HepG2 (cell line): ENCODE results near the gene GRK6. TPM values are rescaled to one million over a fixed set of nuclear protein-coding genes. Genes with fewer than 3 reads are reported as not detected.

Experiments used
- ARNT ChIP-seq: fragments of 450-650 bp; IDR thresholded peaks from 2 replicates; pipeline ENCODE4 v1.6.1; 2017
- ATF7-NPFF ChIP-seq: sonication (generic); formaldehyde crosslinking; IDR thresholded peaks from 2 replicates; pipeline ENCODE4 v1.8.1; 2023; ENCODE audit warnings: mild to moderate bottlenecking, low read depth, missing genetic modification reagents, moderate library complexity
- BCL6 ChIP-seq: IDR thresholded peaks from 2 replicates; pipeline ENCODE4 v1.6.1; 2016; ENCODE audit warnings: missing genetic modification reagents, missing compliant biosample characterization
- CSRNP2 ChIP-seq: sonication (generic); formaldehyde crosslinking; conservative IDR thresholded peaks from 2 replicates; pipeline ENCODE4 v1.8.0; 2022; ENCODE audit warnings: low read depth, missing genetic modification reagents
- EHMT2 ChIP-seq: fragments of 200-600 bp; sonication (generic); IDR thresholded peaks from 2 replicates; pipeline ENCODE4 v1.7.0; 2017; ENCODE audit warnings: antibody characterized with exemption, low read depth, low read length, borderline replicate concordance
- MTA3 ChIP-seq: sonication (generic); formaldehyde crosslinking; IDR thresholded peaks from 2 replicates; pipeline ENCODE4 v1.4.0; 2020; ENCODE audit warnings: missing genetic modification reagents
- POLR2A ChIP-seq, 2 experiments: IDR thresholded peaks; 2 replicates each; pipeline ENCODE4 v1.6.1; 2011; ENCODE audit warnings: low read depth in 2 of 2, low read length in 2 of 2, mild to moderate bottlenecking in 1 of 2, moderate library complexity in 1 of 2; ENCODE audit not compliant: insufficient read depth in 1 of 2
- SMYD3 ChIP-seq: sonication (generic); formaldehyde crosslinking; IDR thresholded peaks from 2 replicates; pipeline ENCODE4 v1.8.1; 2023; ENCODE audit warnings: mild to moderate bottlenecking, missing genetic modification reagents
- TBP ChIP-seq: sonication (generic); formaldehyde crosslinking; IDR thresholded peaks from 2 replicates; pipeline ENCODE4 v1.5.0; 2020; ENCODE audit warnings: missing genetic modification reagents
- TERF1 ChIP-seq: sonication (generic); formaldehyde crosslinking; IDR thresholded peaks from 2 replicates; pipeline ENCODE4 v1.8.0; 2022; ENCODE audit warnings: mild to moderate bottlenecking, missing genetic modification reagents, moderate library complexity
- YEATS4 ChIP-seq: sonication (generic); formaldehyde crosslinking; IDR thresholded peaks from 2 replicates; pipeline ENCODE4 v1.4.0; 2020; ENCODE audit warnings: missing genetic modification reagents, borderline replicate concordance
- ZMAT3 ChIP-seq: sonication (generic); formaldehyde crosslinking; conservative IDR thresholded peaks from 2 replicates; pipeline ENCODE4 v1.7.0; 2021; ENCODE audit warnings: missing genetic modification reagents
- ZNF12 ChIP-seq: sonication (generic); formaldehyde crosslinking; IDR thresholded peaks from 2 replicates; pipeline ENCODE4 v1.5.0; 2020; ENCODE audit warnings: missing genetic modification reagents
- ZNF407 ChIP-seq: sonication (generic); formaldehyde crosslinking; IDR thresholded peaks from one replicate; pipeline ENCODE4 v1.5.1; 2020; ENCODE audit warnings: mild to moderate bottlenecking, missing genetic modification reagents; ENCODE audit errors: not compliant biosample characterization
- ZNF414 ChIP-seq: sonication (generic); formaldehyde crosslinking; IDR thresholded peaks from 2 replicates; pipeline ENCODE4 v1.5.0; 2020; ENCODE audit warnings: missing genetic modification reagents
- ZNF83 ChIP-seq: sonication (generic); formaldehyde crosslinking; IDR thresholded peaks from 2 replicates; pipeline ENCODE4 v1.4.0; 2020; ENCODE audit warnings: missing genetic modification reagents, mild to moderate bottlenecking, borderline replicate concordance
- ZNF878 ChIP-seq: sonication (generic); formaldehyde crosslinking; IDR thresholded peaks from 2 replicates; pipeline ENCODE4 v1.8.1; 2023; ENCODE audit warnings: mild to moderate bottlenecking, missing genetic modification reagents, moderate library complexity
- polyA plus RNA-seq, 8 experiments: library from polyadenylated mRNA; depleted of rRNA in 3 of 8; stranded (reverse) in 7 of 8; unstranded in 1 of 8; fragments of >200 nt; fragmentation: Illumina TruSeq in 4 of 8; extraction: Trizol in 4 of 8; gene quantifications; 2 replicates each; pipeline versions ENCODE4 v1.2.1 to v1.2.3, GENCODE V29; 2011 to 2016; ENCODE audit warnings: low read depth in 4 of 8, missing spikeins in 1 of 8, mixed read lengths in 1 of 8; ENCODE audit not compliant: insufficient read depth in 1 of 8
- total RNA-seq, 5 experiments: library from RNA; depleted of rRNA; stranded (reverse); fragments of >200 nt; fragmentation: Illumina TruSeq; extraction: Trizol; gene quantifications; 2 replicates each; pipeline ENCODE4 v1.2.3, GENCODE V29; 2016; ENCODE audit warnings: low read depth in 1 of 5

Gene GRK6
- total and polyA plus RNA-seq, 2 of the 13 experiments (the other 11 are each of a cell fraction or from before 2014, with no cell fraction given), result 13.2 to 19.9 TPM

GRCh38 chr5:177378884-177379883, 47.3 kb upstream of the GRK6 start (continued):
- TF ChIP-seq ZNF12 (CRISPR knock-in tag), result peak; percentile 76; the same call in 1 of the 2 replicates
- TF ChIP-seq MTA3 (CRISPR knock-in tag), result no peak
- TF ChIP-seq CSRNP2 (CRISPR knock-in tag), result no peak
- TF ChIP-seq TBP (CRISPR knock-in tag), result no peak
- TF ChIP-seq ARNT, result 0 out of 2 replicates have a peak, but pooled peaks have one; percentile 60
- TF ChIP-seq SMYD3, result no peak
- TF ChIP-seq ZNF414 (CRISPR knock-in tag), result 0 out of 2 replicates have a peak, but pooled peaks have one; percentile 71
- TF ChIP-seq ZNF83, result no peak
- TF ChIP-seq POLR2A (IDR thresholded peaks at IDR 0.05; ENCODE audit: insufficient read depth in 1 of 2, low read depth in 2 of 2, low read length in 2 of 2), result peak in 1 of 2 experiments; percentile 92; a peak in 2 of 4 replicates
- peak; percentile 60; the same call in 1 of the 2 replicates for TF ChIP-seq BCL6
- no peak for TF ChIP-seq TERF1 (CRISPR knock-in tag)
- no peak for TF ChIP-seq EHMT2
- TF ChIP-seq ZMAT3 (CRISPR knock-in tag), result peak; percentile 28; the same call in 1 of the 2 replicates
- TF ChIP-seq ATF7-NPFF (CRISPR knock-in tag), result peak; percentile 65
- TF ChIP-seq YEATS4 (CRISPR knock-in tag), result peak; percentile 74
- peak; percentile 83; the same call in 1 of the 2 replicates for TF ChIP-seq ZNF878
- TF ChIP-seq ZNF407 (CRISPR knock-in tag), result no peak
